GM21786 (cell line): ENCODE results near the gene ASIC4.
A peak's percentile ranks its signal among the peaks of the same experiment; 100 is the strongest.

ENCODE experiments used
- ATAC-seq: cut with Tn5 transposase; IDR thresholded peaks from one replicate; pipeline ENCODE4 v1.9.1; 2021; ENCODE audit not compliant: unreplicated experiment

The ASIC4 gene

GRCh38 chr2:219497495-219498279, 16.6 kb upstream of the ASIC4 start:
- ATAC-seq = peak; percentile 22

- peak; percentile 95 for ATAC-seq
These were observed 15.8 kb upstream of the ASIC4 start, which contains the start of gene GMPPA for GRCh38 chr2:219498280-219499057. Gene GMPPA (plus strand): TSS chr2:219498891. CDS start chr2:219499976, 1,085 bp downstream.

GRCh38 chr2:219499058-219499307, 15.3 kb upstream of the ASIC4 start:
- no peak for ATAC-seq

- no peak for ATAC-seq
These were observed 14.7 kb upstream of the ASIC4 start for GRCh38 chr2:219499555-219499954.

GRCh38 chr2:219500135-219500534, 14.1 kb upstream of the ASIC4 start:
- no peak for ATAC-seq

- ATAC-seq = no peak
These were observed 12.4 kb upstream of the ASIC4 start for GRCh38 chr2:219501849-219502248.

GRCh38 chr2:219502618-219503017, 11.7 kb upstream of the ASIC4 start:
- no peak for ATAC-seq

- ATAC-seq = no peak
These were observed 8.7 kb upstream of the ASIC4 start for GRCh38 chr2:219505585-219505984.

- ATAC-seq = no peak
These were observed 8.0 kb upstream of the ASIC4 start for GRCh38 chr2:219506153-219506801.

- ATAC-seq = no peak
These were observed 7.3 kb upstream of the ASIC4 start for GRCh38 chr2:219506802-219507526.

GRCh38 chr2:219507581-219508443, 6.5 kb upstream of the ASIC4 start:
- no peak for ATAC-seq

- ATAC-seq = no peak
These were observed 5.9 kb upstream of the ASIC4 start for GRCh38 chr2:219508444-219508734.

GRCh38 chr2:219508971-219509779, 5.1 kb upstream of the ASIC4 start:
- no peak for ATAC-seq

- peak; percentile 76 for ATAC-seq
These were observed 4.3 kb upstream of the ASIC4 start for GRCh38 chr2:219509780-219510511.

GRCh38 chr2:219510512-219511135, 3.7 kb upstream of the ASIC4 start:
- no peak for ATAC-seq

- no peak for ATAC-seq
These were observed 2.5 kb upstream of the ASIC4 start for GRCh38 chr2:219511547-219512325.

- ATAC-seq = no peak
These were observed 1.6 kb upstream of the ASIC4 start for GRCh38 chr2:219512524-219513216.
